ENCODE measurements around the gene VAX1. TPM values are rescaled to one million over a fixed set of nuclear protein-coding genes. Genes with fewer than 3 reads are reported as not detected.

The VAX1 gene, protein sequence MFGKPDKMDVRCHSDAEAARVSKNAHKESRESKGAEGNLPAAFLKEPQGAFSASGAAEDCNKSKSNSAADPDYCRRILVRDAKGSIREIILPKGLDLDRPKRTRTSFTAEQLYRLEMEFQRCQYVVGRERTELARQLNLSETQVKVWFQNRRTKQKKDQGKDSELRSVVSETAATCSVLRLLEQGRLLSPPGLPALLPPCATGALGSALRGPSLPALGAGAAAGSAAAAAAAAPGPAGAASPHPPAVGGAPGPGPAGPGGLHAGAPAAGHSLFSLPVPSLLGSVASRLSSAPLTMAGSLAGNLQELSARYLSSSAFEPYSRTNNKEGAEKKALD
- 0.04 TPM in 1 of 3 replicates, not detected in the others for total RNA-seq (2021)
- not detected for Bru-seq, nascent RNA
- long read RNA-seq, experiment 1: 0 reads
- long read RNA-seq, experiment 2: 0 reads
- long read RNA-seq, experiment 3: 0 reads

DNA sequence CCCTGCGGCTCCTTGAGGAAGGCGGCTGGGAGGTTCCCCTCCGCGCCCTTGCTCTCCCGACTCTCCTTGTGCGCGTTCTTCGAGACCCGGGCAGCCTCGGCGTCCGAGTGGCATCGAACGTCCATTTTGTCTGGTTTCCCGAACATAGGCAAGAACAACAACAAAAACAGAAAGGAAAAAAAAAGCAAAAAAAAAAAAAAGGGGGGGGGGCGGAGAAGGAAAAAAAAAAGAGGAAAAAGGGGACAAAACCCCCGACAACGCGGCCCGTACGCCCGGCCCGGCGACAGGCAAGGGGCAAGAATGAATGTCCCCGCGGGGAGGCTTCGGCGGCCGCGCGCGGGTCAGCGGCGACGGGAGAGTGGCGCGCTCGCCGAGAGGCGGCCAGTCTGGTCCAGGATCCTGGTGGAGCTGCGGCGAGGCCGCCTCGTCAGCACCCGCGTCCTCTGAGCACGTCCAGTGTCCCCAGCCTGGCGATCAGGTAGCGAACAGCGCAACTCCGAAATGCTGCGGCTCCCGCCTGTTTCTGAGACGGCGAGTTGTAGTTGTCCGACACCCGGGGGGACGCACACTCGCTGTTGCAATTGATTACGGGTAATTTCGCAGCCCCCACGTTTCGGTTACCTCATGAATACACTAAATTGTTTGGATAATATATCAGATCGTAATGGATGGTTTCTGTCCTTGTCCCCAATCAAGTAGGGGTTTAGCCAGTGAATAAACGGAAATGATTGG is at the start of gene VAX1:
Gene VAX1 (minus strand): TSS at position 360 of the 732 bp plus-strand sequence. CDS start 214 bp downstream, at position 146.
- Mint-ChIP-seq H3K4me1 (peaks cover 46% of the 10 kb centered on the region), H3K27me3 (ENCODE audit: low read depth) (peaks cover 96% of the 10 kb centered on the region), H3K27ac (no peak within 1 kb of the TSS), H3K9me3 (no peaks in the 10 kb centered on the region), H3K36me3 (no peaks in the 10 kb centered on the region; the same call in 1 of the 2 replicates), H3K4me3 (peak within 1 kb of the TSS; percentile 67)
- ATAC-seq (no peak), DNase-seq (ENCODE audit: low spot score) (peak; percentile 51)
- TF ChIP-seq, protein P1, sequence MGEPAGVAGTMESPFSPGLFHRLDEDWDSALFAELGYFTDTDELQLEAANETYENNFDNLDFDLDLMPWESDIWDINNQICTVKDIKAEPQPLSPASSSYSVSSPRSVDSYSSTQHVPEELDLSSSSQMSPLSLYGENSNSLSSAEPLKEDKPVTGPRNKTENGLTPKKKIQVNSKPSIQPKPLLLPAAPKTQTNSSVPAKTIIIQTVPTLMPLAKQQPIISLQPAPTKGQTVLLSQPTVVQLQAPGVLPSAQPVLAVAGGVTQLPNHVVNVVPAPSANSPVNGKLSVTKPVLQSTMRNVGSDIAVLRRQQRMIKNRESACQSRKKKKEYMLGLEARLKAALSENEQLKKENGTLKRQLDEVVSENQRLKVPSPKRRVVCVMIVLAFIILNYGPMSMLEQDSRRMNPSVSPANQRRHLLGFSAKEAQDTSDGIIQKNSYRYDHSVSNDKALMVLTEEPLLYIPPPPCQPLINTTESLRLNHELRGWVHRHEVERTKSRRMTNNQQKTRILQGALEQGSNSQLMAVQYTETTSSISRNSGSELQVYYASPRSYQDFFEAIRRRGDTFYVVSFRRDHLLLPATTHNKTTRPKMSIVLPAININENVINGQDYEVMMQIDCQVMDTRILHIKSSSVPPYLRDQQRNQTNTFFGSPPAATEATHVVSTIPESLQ (CRISPR knock-in tag; IDR thresholded peaks at IDR 0.05): no peak
- TF ChIP-seq, protein P2, sequence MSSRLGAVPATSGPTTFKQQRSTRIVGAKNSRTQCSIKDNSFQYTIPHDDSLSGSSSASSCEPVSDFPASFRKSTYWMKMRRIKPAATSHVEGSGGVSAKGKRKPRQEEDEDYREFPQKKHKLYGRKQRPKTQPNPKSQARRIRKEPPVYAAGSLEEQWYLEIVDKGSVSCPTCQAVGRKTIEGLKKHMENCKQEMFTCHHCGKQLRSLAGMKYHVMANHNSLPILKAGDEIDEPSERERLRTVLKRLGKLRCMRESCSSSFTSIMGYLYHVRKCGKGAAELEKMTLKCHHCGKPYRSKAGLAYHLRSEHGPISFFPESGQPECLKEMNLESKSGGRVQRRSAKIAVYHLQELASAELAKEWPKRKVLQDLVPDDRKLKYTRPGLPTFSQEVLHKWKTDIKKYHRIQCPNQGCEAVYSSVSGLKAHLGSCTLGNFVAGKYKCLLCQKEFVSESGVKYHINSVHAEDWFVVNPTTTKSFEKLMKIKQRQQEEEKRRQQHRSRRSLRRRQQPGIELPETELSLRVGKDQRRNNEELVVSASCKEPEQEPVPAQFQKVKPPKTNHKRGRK (CRISPR knock-in tag; IDR thresholded peaks at IDR 0.05; ENCODE audit: borderline replicate concordance): 0 out of 2 replicates have a peak, but pooled peaks have one; percentile 46
- POLR2A ChIA-PET: interaction anchor here (0.6 to 0.9 kb wide), 2 partner anchors 512 to 1458 kb away, joined by 4 to 8 read pairs; partner anchors contain the start of gene PRLHR
- CTCF ChIA-PET: interaction anchor here (0.9 to 5.7 kb wide), 6 partner anchors 8 to 37 kb away, joined by 3 to 72 read pairs (median 18); no protein-coding TSS in a partner anchor

DNA sequence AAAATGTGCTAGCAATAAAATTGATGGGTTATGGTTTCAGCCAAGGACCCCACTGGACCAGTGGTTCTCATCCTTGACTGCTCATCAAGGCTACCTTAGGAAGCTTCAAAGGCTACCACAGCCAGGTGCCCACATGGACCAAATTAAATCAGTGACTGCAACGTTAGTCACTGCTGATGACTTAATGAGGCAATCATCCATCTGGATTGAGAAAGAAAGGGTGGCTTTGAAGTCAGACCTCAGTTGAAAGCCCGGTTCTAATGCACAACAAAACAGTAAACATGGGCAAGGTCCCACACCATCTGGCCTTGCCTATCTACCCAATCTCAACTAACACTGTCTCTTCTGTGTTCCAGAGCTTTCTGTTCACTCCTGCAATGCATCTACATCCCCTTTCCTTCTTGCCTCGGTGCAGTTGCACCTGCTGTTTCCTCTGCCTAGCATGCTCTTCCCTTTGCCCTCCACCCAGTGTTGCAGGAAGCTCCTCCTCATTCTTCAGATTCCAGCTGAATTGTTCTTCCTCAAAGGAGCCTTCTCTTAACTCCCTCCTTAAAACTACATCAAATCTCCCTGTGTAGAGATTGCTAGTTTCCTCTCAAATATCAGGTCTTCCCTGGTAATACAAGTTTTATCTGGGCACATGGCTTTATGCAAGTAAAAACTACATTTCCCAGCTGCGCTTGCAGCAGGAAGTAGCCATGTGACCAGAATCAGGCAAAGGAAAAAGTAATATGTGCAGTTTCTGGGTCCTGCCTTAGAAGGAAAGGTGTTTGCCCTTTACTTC is 49.0 kb upstream of the VAX1 start:
- peaks cover 5% of the 10 kb centered on the region for H3K4me1 Mint-ChIP-seq
- no peak overlapping the region for H3K4me3 Mint-ChIP-seq
- H3K36me3 Mint-ChIP-seq: peaks cover 8% of the 10 kb centered on the region
- DNase-seq (ENCODE audit: low spot score): no peak
- CTCF ChIA-PET: interaction anchor here (2.3 to 2.6 kb wide), 3 partner anchors 12 to 505 kb away, joined by 7 to 25 read pairs (median 12); no protein-coding TSS in a partner anchor
- peaks cover 23% of the 10 kb centered on the region for H3K9me3 Mint-ChIP-seq
- peak; percentile 69 for ATAC-seq
- POLR2A ChIA-PET: no interaction called here
- no peak overlapping the region for H3K27ac Mint-ChIP-seq
- peaks cover 25% of the 10 kb centered on the region for H3K27me3 Mint-ChIP-seq (ENCODE audit: low read depth)
- TF ChIP-seq, protein P3, sequence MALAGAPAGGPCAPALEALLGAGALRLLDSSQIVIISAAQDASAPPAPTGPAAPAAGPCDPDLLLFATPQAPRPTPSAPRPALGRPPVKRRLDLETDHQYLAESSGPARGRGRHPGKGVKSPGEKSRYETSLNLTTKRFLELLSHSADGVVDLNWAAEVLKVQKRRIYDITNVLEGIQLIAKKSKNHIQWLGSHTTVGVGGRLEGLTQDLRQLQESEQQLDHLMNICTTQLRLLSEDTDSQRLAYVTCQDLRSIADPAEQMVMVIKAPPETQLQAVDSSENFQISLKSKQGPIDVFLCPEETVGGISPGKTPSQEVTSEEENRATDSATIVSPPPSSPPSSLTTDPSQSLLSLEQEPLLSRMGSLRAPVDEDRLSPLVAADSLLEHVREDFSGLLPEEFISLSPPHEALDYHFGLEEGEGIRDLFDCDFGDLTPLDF (CRISPR knock-in tag; IDR thresholded peaks at IDR 0.05): no peak
- no peak for TF ChIP-seq RORB (CRISPR knock-in tag; IDR thresholded peaks at IDR 0.05)
- TF ChIP-seq EMX1 (CRISPR knock-in tag; IDR thresholded peaks at IDR 0.05): no peak
- no peak for TF ChIP-seq ZNF138 (CRISPR knock-in tag; conservative IDR thresholded peaks at IDR 0.05)
- TF ChIP-seq TCF7 (CRISPR knock-in tag; IDR thresholded peaks at IDR 0.05; ENCODE audit: low read depth): no peak
- TF ChIP-seq ZNF317 (CRISPR knock-in tag; IDR thresholded peaks at IDR 0.05; ENCODE audit: borderline replicate concordance, low read depth): no peak
- TF ChIP-seq, protein P4, sequence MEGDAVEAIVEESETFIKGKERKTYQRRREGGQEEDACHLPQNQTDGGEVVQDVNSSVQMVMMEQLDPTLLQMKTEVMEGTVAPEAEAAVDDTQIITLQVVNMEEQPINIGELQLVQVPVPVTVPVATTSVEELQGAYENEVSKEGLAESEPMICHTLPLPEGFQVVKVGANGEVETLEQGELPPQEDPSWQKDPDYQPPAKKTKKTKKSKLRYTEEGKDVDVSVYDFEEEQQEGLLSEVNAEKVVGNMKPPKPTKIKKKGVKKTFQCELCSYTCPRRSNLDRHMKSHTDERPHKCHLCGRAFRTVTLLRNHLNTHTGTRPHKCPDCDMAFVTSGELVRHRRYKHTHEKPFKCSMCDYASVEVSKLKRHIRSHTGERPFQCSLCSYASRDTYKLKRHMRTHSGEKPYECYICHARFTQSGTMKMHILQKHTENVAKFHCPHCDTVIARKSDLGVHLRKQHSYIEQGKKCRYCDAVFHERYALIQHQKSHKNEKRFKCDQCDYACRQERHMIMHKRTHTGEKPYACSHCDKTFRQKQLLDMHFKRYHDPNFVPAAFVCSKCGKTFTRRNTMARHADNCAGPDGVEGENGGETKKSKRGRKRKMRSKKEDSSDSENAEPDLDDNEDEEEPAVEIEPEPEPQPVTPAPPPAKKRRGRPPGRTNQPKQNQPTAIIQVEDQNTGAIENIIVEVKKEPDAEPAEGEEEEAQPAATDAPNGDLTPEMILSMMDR (IDR thresholded peaks at IDR 0.05): no peak
- TF ChIP-seq, protein P5, sequence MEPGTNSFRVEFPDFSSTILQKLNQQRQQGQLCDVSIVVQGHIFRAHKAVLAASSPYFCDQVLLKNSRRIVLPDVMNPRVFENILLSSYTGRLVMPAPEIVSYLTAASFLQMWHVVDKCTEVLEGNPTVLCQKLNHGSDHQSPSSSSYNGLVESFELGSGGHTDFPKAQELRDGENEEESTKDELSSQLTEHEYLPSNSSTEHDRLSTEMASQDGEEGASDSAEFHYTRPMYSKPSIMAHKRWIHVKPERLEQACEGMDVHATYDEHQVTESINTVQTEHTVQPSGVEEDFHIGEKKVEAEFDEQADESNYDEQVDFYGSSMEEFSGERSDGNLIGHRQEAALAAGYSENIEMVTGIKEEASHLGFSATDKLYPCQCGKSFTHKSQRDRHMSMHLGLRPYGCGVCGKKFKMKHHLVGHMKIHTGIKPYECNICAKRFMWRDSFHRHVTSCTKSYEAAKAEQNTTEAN (CRISPR knock-in tag; IDR thresholded peaks at IDR 0.05): no peak
- no peak for TF ChIP-seq CBFB (CRISPR knock-in tag; IDR thresholded peaks at IDR 0.05; ENCODE audit: low read depth)
- no peak for TF ChIP-seq ZNF121 (CRISPR knock-in tag; IDR thresholded peaks at IDR 0.05)
- TF ChIP-seq JUN (CRISPR knock-in tag; IDR thresholded peaks at IDR 0.05): no peak
- TF ChIP-seq HMGA2 (CRISPR knock-in tag; IDR thresholded peaks at IDR 0.05): no peak
- TF ChIP-seq, protein P6, sequence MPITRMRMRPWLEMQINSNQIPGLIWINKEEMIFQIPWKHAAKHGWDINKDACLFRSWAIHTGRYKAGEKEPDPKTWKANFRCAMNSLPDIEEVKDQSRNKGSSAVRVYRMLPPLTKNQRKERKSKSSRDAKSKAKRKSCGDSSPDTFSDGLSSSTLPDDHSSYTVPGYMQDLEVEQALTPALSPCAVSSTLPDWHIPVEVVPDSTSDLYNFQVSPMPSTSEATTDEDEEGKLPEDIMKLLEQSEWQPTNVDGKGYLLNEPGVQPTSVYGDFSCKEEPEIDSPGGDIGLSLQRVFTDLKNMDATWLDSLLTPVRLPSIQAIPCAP (CRISPR knock-in tag; IDR thresholded peaks at IDR 0.05): no peak
- TF ChIP-seq, protein P7, sequence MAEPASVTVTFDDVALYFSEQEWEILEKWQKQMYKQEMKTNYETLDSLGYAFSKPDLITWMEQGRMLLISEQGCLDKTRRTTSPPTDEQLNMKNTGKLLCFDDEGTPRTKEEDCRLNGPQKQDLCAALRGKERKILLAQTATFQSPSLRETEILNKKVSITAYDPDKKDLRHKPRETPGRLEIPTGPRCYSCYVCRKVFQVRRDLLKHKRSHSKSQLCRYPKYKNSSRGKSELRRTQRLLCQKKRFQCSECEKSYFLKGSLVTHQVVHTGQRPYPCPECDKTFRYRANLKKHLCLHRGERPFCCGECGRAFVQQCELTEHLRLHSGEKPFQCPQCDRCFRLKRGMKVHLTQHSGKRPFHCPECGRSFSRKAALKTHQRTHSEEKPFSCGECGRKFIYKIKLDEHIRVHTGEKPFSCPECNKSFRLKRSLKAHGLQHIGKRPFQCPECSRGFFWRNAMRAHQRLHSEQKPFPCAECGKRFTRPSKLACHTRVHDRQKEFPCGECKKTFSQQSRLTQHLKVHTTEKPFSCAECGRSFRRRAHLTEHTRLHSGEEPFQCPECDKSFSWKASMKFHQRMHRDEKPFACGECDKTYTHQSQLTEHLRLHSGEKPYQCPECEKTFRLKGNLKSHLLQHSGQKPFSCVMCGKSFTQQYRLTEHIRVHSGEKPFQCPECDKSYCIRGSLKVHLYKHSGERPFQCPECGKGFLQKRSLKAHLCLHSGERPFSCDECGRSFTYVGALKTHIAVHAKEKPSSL (CRISPR knock-in tag; conservative IDR thresholded peaks at IDR 0.05): no peak
- TF ChIP-seq, protein P8, sequence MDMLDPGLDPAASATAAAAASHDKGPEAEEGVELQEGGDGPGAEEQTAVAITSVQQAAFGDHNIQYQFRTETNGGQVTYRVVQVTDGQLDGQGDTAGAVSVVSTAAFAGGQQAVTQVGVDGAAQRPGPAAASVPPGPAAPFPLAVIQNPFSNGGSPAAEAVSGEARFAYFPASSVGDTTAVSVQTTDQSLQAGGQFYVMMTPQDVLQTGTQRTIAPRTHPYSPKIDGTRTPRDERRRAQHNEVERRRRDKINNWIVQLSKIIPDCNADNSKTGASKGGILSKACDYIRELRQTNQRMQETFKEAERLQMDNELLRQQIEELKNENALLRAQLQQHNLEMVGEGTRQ (CRISPR knock-in tag; IDR thresholded peaks at IDR 0.05): peak; percentile 93
- TF ChIP-seq ZNF396 (CRISPR knock-in tag; IDR thresholded peaks at IDR 0.05; ENCODE audit: borderline replicate concordance): no peak

Measured in WTC11 (cell line).